ENCODE results near the gene DOCK9. TPM values are rescaled to one million over a fixed set of nuclear protein-coding genes. Genes with fewer than 3 reads are reported as not detected.
A peak's percentile ranks its signal among the peaks of the same experiment; 100 is the strongest.

Gene DOCK9
- total RNA-seq, 1 donor from 2014 or later = 339 TPM

- Mint-ChIP-seq H3K4me3 (ENCODE audit: unreplicated experiment) (no peak overlapping the region), H3K9me3 (ENCODE audit: unreplicated experiment) (no peaks in the 10 kb centered on the region), H3K27me3 (ENCODE audit: unreplicated experiment) (peaks cover 1% of the 10 kb centered on the region), H3K4me1 (ENCODE audit: unreplicated experiment) (peaks cover 56% of the 10 kb centered on the region), H3K27ac (ENCODE audit: unreplicated experiment) (peak overlapping the region; percentile 68), H3K36me3 (ENCODE audit: low read depth, unreplicated experiment) (peaks cover 45% of the 10 kb centered on the region)
- no peak for TF ChIP-seq CTCF (IDR thresholded peaks at IDR 0.05; ENCODE audit: unreplicated experiment)
- peak; percentile 37 for DNase-seq (ENCODE audit: low spot score)
These were observed 85.8 kb downstream of the DOCK9 start for GRCh38 chr13:98892077-98892476.

- Mint-ChIP-seq H3K27me3 (ENCODE audit: unreplicated experiment) (no peaks in the 10 kb centered on the region), H3K4me3 (ENCODE audit: unreplicated experiment) (peak overlapping the region; percentile 68), H3K4me1 (ENCODE audit: unreplicated experiment) (peaks cover 55% of the 10 kb centered on the region), H3K27ac (ENCODE audit: unreplicated experiment) (peak overlapping the region; percentile 95), H3K36me3 (ENCODE audit: low read depth, unreplicated experiment) (peaks cover 40% of the 10 kb centered on the region), H3K9me3 (ENCODE audit: unreplicated experiment) (no peaks in the 10 kb centered on the region)
- no peak for TF ChIP-seq CTCF (IDR thresholded peaks at IDR 0.05; ENCODE audit: unreplicated experiment)
- peak; percentile 41 for DNase-seq (ENCODE audit: low spot score)
These were observed 86.9 kb downstream of the DOCK9 start for GRCh38 chr13:98890925-98891324.

- Mint-ChIP-seq H3K27me3 (ENCODE audit: unreplicated experiment) (no peaks in the 10 kb centered on the region), H3K9me3 (ENCODE audit: unreplicated experiment) (no peaks in the 10 kb centered on the region), H3K27ac (ENCODE audit: unreplicated experiment) (peak overlapping the region; percentile 95), H3K36me3 (ENCODE audit: low read depth, unreplicated experiment) (peaks cover 44% of the 10 kb centered on the region), H3K4me3 (ENCODE audit: unreplicated experiment) (peak overlapping the region; percentile 21), H3K4me1 (ENCODE audit: unreplicated experiment) (peaks cover 59% of the 10 kb centered on the region)
- DNase-seq (ENCODE audit: low spot score) = no peak
- TF ChIP-seq CTCF (IDR thresholded peaks at IDR 0.05; ENCODE audit: unreplicated experiment) = no peak
These were observed 87.7 kb downstream of the DOCK9 start for GRCh38 chr13:98890186-98890585.

GRCh38 chr13:98889419-98890085, 88.3 kb downstream of the DOCK9 start:
- peaks cover 47% of the 10 kb centered on the region for H3K36me3 Mint-ChIP-seq (ENCODE audit: low read depth, unreplicated experiment)
- peaks cover 59% of the 10 kb centered on the region for H3K4me1 Mint-ChIP-seq (ENCODE audit: unreplicated experiment)
- H3K4me3 Mint-ChIP-seq (ENCODE audit: unreplicated experiment) = peak overlapping the region; percentile 16
- no peaks in the 10 kb centered on the region for H3K9me3 Mint-ChIP-seq (ENCODE audit: unreplicated experiment)
- H3K27ac Mint-ChIP-seq (ENCODE audit: unreplicated experiment) = peak overlapping the region; percentile 95
- DNase-seq (ENCODE audit: low spot score) = no peak
- no peaks in the 10 kb centered on the region for H3K27me3 Mint-ChIP-seq (ENCODE audit: unreplicated experiment)
- no peak for TF ChIP-seq CTCF (IDR thresholded peaks at IDR 0.05; ENCODE audit: unreplicated experiment)

GRCh38 chr13:98888890-98889279, 89.0 kb downstream of the DOCK9 start:
- Mint-ChIP-seq H3K4me1 (ENCODE audit: unreplicated experiment) (peaks cover 58% of the 10 kb centered on the region), H3K27me3 (ENCODE audit: unreplicated experiment) (no peaks in the 10 kb centered on the region), H3K36me3 (ENCODE audit: low read depth, unreplicated experiment) (peaks cover 54% of the 10 kb centered on the region), H3K4me3 (ENCODE audit: unreplicated experiment) (no peak overlapping the region), H3K9me3 (ENCODE audit: unreplicated experiment) (no peaks in the 10 kb centered on the region), H3K27ac (ENCODE audit: unreplicated experiment) (no peak overlapping the region)
- TF ChIP-seq CTCF (IDR thresholded peaks at IDR 0.05; ENCODE audit: unreplicated experiment) = no peak
- DNase-seq (ENCODE audit: low spot score) = no peak

Data from endothelial cell (in vitro differentiated cells).